ENCODE results near the gene MBNL2. TPM values are rescaled to one million over a fixed set of nuclear protein-coding genes. Genes with fewer than 3 reads are reported as not detected.

Gene MBNL2, protein sequence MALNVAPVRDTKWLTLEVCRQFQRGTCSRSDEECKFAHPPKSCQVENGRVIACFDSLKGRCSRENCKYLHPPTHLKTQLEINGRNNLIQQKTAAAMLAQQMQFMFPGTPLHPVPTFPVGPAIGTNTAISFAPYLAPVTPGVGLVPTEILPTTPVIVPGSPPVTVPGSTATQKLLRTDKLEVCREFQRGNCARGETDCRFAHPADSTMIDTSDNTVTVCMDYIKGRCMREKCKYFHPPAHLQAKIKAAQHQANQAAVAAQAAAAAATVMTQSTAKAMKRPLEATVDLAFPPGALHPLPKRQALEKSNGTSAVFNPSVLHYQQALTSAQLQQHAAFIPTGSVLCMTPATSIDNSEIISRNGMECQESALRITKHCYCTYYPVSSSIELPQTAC
- 10 to 100 TPM; 47.5 to 50.8 TPM for total RNA-seq

- TF ChIP-seq POLR2A (IDR thresholded peaks at IDR 0.05) = peak; percentile 86 to 98 (median 98)
- TF ChIP-seq, protein P1, sequence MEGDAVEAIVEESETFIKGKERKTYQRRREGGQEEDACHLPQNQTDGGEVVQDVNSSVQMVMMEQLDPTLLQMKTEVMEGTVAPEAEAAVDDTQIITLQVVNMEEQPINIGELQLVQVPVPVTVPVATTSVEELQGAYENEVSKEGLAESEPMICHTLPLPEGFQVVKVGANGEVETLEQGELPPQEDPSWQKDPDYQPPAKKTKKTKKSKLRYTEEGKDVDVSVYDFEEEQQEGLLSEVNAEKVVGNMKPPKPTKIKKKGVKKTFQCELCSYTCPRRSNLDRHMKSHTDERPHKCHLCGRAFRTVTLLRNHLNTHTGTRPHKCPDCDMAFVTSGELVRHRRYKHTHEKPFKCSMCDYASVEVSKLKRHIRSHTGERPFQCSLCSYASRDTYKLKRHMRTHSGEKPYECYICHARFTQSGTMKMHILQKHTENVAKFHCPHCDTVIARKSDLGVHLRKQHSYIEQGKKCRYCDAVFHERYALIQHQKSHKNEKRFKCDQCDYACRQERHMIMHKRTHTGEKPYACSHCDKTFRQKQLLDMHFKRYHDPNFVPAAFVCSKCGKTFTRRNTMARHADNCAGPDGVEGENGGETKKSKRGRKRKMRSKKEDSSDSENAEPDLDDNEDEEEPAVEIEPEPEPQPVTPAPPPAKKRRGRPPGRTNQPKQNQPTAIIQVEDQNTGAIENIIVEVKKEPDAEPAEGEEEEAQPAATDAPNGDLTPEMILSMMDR (IDR thresholded peaks at IDR 0.05) = no peak
- Histone ChIP-seq H3K4me1 (peaks cover 31% of the 10 kb centered on the region), H3K36me3 (replicated peaks in 1 of 2; ENCODE audit: insufficient read depth in 1 of 2, low read depth in 2 of 2) (no peaks in the 10 kb centered on the region), H3K4me3 (peak within 1 kb of the TSS; percentile 12 to 38), H3K27ac (peak within 1 kb of the TSS; percentile 93 to 99 (median 96)), H3K9me3 (no peaks in the 10 kb centered on the region), H3K27me3 (no peaks in the 10 kb centered on the region)
- 1 to 2% methylated on average over 15 of the region's 15 CpGs for WGBS, 2 donors
- peak; percentile 91 to 96 (median 94) for DNase-seq
- peak; percentile 88 for ATAC-seq
- intact Hi-C loops (cut with DNase I) = no loop called here
These were observed at the start of gene MBNL2 for GRCh38 chr13:97221989-97222700. TSS of gene MBNL2 (plus strand) at chr13:97222333. CDS start at chr13:97276236, 53,903 bp downstream.

DNA sequence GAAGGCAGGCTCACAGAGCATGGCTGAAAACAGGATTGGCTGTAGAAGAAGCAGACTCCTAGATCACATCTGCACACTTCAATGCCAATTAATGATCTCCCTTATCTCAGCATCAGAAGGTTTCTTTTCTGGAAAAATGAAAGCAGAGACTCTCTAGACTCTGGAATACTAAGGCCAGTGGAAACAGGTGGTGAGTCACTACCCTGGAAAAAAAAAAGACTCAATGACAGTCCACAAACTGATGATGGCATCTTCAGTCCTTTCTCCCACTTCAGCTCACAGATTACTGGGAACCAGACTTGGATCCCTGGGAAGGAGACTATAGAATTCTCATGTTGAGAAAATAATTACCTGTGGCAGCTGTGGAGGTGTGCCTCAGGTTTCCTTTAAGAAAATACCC lies 47.5 kb upstream of the MBNL2 start:
- Histone ChIP-seq H3K4me3 (no peak overlapping the region), H3K36me3 (replicated peaks in 1 of 2; ENCODE audit: insufficient read depth in 1 of 2, low read depth in 2 of 2) (no peaks in the 10 kb centered on the region), H3K4me1 (no peaks in the 10 kb centered on the region), H3K9me3 (no peaks in the 10 kb centered on the region), H3K27ac (no peak overlapping the region), H3K27me3 (no peaks in the 10 kb centered on the region)
- ATAC-seq (no peak), DNase-seq (no peak)
- no peak for TF ChIP-seq POLR2A (IDR thresholded peaks at IDR 0.05)
- TF ChIP-seq, protein P1 (IDR thresholded peaks at IDR 0.05) = no peak
- intact Hi-C loops (cut with DNase I) = no loop called here

DNA sequence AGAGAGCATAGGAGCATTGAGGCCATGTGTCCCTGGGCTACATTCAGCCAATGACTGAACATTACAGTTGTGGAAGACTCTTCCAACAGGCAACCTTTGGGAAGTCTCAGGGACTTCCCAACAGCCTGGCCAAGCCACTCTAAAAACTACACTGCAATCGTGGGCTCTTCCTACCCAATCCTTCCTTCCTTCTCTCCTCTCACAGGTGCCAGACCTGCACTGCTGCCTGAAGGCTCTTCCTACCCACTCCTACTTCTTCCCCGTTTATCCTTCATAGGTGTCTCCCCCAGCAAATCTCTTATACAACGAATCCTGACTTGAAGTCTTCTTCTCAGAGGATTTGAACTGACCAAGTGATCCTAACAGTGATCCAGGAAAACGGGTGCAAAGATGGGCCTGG lies 47.1 kb upstream of the MBNL2 start:
- Histone ChIP-seq H3K27ac (no peak overlapping the region), H3K4me3 (no peak overlapping the region), H3K9me3 (no peaks in the 10 kb centered on the region), H3K36me3 (replicated peaks in 1 of 2; ENCODE audit: insufficient read depth in 1 of 2, low read depth in 2 of 2) (no peaks in the 10 kb centered on the region), H3K4me1 (no peaks in the 10 kb centered on the region), H3K27me3 (no peaks in the 10 kb centered on the region)
- 57 to 74% methylated on average over 4 of the region's 4 CpGs for WGBS, 2 donors
- TF ChIP-seq POLR2A (IDR thresholded peaks at IDR 0.05) = no peak
- TF ChIP-seq, protein P1 (IDR thresholded peaks at IDR 0.05) = no peak
- DNase-seq (no peak), ATAC-seq (no peak)
- intact Hi-C loops (cut with DNase I) = no loop called here

DNA sequence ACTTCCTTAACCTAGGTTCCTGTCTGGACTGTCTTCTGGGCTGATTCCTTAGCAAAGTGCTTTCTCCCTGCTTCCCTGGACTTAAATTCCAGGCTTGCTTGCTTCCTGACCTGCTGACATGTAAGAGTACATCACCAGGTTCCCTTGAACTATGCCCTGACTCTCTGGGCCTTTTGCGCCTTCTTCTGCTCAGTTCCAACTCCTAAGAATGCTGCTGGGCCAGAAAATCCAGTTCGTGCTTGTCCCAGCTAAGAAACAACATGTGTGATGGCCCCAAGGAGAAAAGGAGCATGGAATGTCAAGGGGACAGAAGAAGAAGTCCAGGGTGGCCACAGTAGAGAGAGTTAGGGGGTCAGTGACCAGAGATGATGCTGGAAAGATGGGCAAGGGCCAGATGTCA lies 42.6 kb upstream of the MBNL2 start:
- Histone ChIP-seq H3K4me1 (no peaks in the 10 kb centered on the region), H3K27ac (no peak overlapping the region), H3K27me3 (no peaks in the 10 kb centered on the region), H3K9me3 (no peaks in the 10 kb centered on the region), H3K36me3 (replicated peaks in 1 of 2; ENCODE audit: insufficient read depth in 1 of 2, low read depth in 2 of 2) (no peaks in the 10 kb centered on the region), H3K4me3 (no peak overlapping the region)
- 76 to 77% methylated on average over 2 of the region's 2 CpGs for WGBS, 2 donors
- intact Hi-C loops (cut with DNase I) = no loop called here
- DNase-seq = no peak
- TF ChIP-seq POLR2A (IDR thresholded peaks at IDR 0.05) = no peak
- TF ChIP-seq, protein P1 (IDR thresholded peaks at IDR 0.05) = no peak
- ATAC-seq = no peak
